GM13976 (cell line): ENCODE measurements around the gene SYT1.

Source experiments
- DNase-seq: peaks from one replicate; pipeline ENCODE4 v3.0.0; 2012; ENCODE audit warnings: low spot score
- in situ Hi-C: fragments of 300-500 bp; cut with MboI; formaldehyde crosslinking; loops from one replicate; pipeline ENCODE4 v1.12.0; 2022; ENCODE audit warnings: low sequenced_read_pairs, mixed read lengths, inconsistent platforms; ENCODE audit not compliant: unreplicated experiment
- TF ChIP-seq, protein P1 (sequence below): IDR thresholded peaks from 2 replicates; pipeline ENCODE4 v1.5.1; 2012; ENCODE audit warnings: borderline replicate concordance, mild to moderate bottlenecking; ENCODE audit not compliant: insufficient read depth; ENCODE audit errors: extremely low read depth, missing control alignments, control extremely low read depth

The SYT1 gene

DNA sequence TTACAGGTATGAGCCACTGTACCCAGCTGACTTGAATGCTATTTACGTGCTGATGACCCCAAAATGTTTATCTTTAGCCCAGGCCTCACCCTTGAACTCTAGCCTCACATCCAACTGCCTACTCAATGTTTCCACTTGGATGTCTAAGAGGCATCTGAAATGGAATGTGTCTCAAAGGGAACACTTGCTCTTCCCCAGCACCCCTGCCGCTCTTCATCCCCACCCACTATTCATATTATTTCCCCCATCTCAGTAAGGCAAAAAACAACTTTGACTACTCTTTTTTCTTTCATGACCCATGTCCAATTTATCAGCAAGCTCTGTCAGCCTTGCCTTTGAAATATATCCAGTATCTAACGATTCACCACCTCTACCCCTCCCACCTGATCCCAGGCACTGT lies 621.6 kb downstream of the SYT1 start:
- in situ Hi-C loops = no loop called here
- TF ChIP-seq, protein P1, sequence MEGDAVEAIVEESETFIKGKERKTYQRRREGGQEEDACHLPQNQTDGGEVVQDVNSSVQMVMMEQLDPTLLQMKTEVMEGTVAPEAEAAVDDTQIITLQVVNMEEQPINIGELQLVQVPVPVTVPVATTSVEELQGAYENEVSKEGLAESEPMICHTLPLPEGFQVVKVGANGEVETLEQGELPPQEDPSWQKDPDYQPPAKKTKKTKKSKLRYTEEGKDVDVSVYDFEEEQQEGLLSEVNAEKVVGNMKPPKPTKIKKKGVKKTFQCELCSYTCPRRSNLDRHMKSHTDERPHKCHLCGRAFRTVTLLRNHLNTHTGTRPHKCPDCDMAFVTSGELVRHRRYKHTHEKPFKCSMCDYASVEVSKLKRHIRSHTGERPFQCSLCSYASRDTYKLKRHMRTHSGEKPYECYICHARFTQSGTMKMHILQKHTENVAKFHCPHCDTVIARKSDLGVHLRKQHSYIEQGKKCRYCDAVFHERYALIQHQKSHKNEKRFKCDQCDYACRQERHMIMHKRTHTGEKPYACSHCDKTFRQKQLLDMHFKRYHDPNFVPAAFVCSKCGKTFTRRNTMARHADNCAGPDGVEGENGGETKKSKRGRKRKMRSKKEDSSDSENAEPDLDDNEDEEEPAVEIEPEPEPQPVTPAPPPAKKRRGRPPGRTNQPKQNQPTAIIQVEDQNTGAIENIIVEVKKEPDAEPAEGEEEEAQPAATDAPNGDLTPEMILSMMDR = no peak
- DNase-seq = no peak

DNA sequence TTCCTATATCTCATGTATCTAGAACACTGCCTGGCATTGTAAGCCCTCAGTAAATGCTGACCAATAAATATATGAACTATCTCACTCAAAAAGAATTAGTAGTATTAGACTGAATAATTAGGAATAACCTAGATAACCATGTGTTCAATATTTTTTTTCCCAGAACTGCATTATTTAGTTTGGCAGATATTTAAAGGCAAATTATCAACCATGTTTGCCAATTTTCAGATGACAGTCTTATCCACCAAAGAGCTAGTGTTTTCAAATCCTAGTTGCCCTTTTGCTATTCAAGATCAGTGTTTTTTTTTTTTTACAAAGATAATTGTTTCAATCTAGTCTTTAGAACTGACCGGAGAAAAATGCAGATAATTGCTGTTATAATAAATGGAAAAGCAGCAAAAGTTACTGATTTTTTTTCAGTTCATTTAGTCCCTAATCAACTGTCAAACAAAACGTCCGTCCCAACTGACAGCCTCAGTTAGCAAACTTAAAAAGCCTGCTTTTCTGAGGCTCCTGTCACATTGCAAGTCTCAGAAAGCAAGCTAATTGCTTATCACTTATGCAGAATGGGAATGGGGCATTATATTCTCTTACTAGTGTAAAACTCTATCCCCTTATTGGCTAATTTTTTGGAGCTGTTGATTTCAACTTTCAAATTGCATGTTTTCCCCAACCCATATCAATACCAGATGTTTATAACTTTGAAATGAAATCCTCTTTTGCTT lies 623.0 kb downstream of the SYT1 start:
- no peak for DNase-seq
- in situ Hi-C loops = no loop called here
- TF ChIP-seq, protein P1 = no peak
